Adipocyte (in vitro differentiated cells): ENCODE data around the gene EIF4E.
"Not testable (repeated sequence)": the region's sequence is repeated elsewhere in the genome, so short reads cannot be mapped to it uniquely, and the experiment has no call there.

ENCODE experiments used
- DNase-seq: peaks from one replicate; pipeline ENCODE4 v3.0.0-alpha.2; 2015; ENCODE audit warnings: low read depth
- H3K27me3 ChIP-seq: replicated peaks from 2 replicates; pipeline ENCODE4 v1.7.0; 2013; ENCODE audit warnings: mild to moderate bottlenecking, low read length, moderate library complexity; ENCODE audit not compliant: control insufficient read depth, insufficient read depth
- H3K36me3 ChIP-seq: 2 replicates; pipeline ENCODE4 v1.7.0; 2013; ENCODE audit warnings: low read length, mild to moderate bottlenecking, moderate library complexity; ENCODE audit not compliant: control insufficient read depth, insufficient read depth, severe bottlenecking
- H3K4me1 ChIP-seq: 2 replicates; pipeline ENCODE4 v1.7.0; 2013; ENCODE audit warnings: mild to moderate bottlenecking, low read length, moderate library complexity; ENCODE audit not compliant: control insufficient read depth, insufficient read depth
- H3K4me3 ChIP-seq: 2 replicates; pipeline ENCODE4 v1.7.0; 2013; ENCODE audit warnings: mild to moderate bottlenecking, low read length, moderate library complexity
- H3K9ac ChIP-seq: 2 replicates; pipeline ENCODE4 v1.7.0; 2013; ENCODE audit warnings: mild to moderate bottlenecking, low read length, moderate library complexity
- H3K9me3 ChIP-seq: 2 replicates; pipeline ENCODE4 v1.7.0; 2013; ENCODE audit warnings: mild to moderate bottlenecking, low read length, moderate library complexity; ENCODE audit not compliant: control insufficient read depth

Gene EIF4E

DNA sequence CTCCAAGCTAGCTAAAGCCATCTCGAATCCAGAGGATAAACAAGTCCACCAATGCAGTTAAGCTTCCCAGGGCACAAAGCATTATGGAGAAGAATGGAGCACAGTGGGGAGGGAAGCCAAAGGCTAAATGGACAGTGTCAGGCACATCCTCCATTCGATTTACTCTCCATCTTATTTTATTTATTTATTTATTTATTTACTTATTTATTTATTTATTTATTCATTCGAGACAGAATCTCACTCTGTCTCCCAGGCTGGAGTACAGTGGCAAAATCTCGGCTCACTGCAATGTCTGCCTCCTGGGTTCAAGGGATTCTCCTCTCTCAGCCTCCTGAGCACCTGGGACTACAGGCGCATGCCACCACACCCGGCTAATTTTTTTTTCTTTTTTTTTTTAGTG is 26.3 kb upstream of the EIF4E start:
- no peaks in the 10 kb centered on the region for H3K27me3 ChIP-seq
- no peak for DNase-seq

DNA sequence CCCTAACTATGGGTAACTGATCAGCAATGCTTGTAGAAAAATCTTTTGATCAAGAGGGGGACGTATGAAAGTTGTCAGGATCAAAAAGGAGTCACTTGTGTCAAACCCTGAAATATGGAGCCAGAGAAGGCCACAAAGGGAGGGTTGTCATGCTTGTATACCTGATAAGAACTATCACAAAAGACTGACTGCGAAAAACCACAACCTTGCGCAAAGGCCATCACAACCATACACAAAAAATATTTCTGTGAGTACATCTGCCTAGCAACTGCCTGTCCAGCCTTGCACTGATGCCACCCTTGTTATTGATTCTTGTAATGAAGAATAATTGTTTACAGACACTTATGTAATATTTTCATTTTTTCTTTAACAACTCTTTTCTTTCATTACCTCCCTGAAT is 22.8 kb upstream of the EIF4E start:
- Histone ChIP-seq H3K9ac (no peak overlapping the region), H3K9me3 (no peaks in the 10 kb centered on the region), H3K36me3 (no peaks in the 10 kb centered on the region), H3K27me3 (no peaks in the 10 kb centered on the region), H3K4me1 (no peaks in the 10 kb centered on the region), H3K4me3 (no peak overlapping the region)
- DNase-seq, result no peak

More for the DNA sequence above, 26.3 kb upstream of the EIF4E start:
- Histone ChIP-seq H3K9me3 (no peaks in the 10 kb centered on the region), H3K4me1 (no peaks in the 10 kb centered on the region), H3K9ac (no peak overlapping the region), H3K4me3 (no peak overlapping the region), H3K36me3 (no peaks in the 10 kb centered on the region)

DNA sequence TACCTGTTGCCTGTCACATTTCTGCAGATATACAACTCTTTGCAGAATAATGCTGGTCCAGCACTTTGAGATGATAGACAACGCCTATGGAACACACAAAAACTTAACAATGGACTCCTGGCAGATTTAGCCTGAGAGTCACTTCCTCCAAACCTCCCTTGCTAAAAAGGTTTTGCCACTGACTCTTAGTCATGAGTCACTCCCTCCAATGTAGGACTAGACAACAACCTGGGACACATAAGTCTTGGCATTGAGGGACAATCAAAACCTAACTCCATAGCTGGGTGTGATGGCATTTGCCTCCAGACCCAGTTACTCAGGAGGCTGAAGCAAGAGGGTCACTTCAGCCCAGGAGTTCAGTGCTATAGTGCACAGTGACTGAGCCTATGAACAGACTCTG is 22.0 kb upstream of the EIF4E start:
- H3K4me1 ChIP-seq, result peaks cover 5% of the 10 kb centered on the region
- no peak overlapping the region for H3K4me3 ChIP-seq
- no peak overlapping the region for H3K9ac ChIP-seq
- no peaks in the 10 kb centered on the region for H3K36me3 ChIP-seq
- DNase-seq, result no peak
- no peaks in the 10 kb centered on the region for H3K27me3 ChIP-seq
- H3K9me3 ChIP-seq, result no peaks in the 10 kb centered on the region

DNA sequence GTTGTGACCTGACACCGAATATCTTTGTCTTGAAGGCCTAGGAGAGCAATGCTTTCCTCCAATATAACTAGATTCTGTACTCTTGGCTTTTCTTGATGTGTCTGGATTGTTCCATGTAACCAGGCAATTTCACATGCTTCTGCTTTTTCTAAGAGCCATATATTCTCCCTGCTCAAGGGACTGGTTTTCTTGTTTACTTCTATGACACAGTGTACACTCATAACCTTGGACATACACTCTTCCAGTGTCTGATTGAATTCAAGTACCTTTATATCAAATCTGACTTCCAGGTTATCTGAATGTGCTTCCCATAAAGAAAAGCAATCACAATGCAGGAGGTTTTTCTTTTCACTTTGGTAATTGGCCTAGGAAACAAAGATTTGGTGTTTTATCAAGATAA is 17.4 kb upstream of the EIF4E start:
- H3K9ac ChIP-seq, result no peak overlapping the region
- no peak for DNase-seq
- no peak overlapping the region for H3K4me3 ChIP-seq
- H3K27me3 ChIP-seq, result no peaks in the 10 kb centered on the region
- H3K36me3 ChIP-seq, result no peaks in the 10 kb centered on the region
- H3K4me1 ChIP-seq, result peaks cover 5% of the 10 kb centered on the region
- H3K9me3 ChIP-seq, result no peaks in the 10 kb centered on the region

DNA sequence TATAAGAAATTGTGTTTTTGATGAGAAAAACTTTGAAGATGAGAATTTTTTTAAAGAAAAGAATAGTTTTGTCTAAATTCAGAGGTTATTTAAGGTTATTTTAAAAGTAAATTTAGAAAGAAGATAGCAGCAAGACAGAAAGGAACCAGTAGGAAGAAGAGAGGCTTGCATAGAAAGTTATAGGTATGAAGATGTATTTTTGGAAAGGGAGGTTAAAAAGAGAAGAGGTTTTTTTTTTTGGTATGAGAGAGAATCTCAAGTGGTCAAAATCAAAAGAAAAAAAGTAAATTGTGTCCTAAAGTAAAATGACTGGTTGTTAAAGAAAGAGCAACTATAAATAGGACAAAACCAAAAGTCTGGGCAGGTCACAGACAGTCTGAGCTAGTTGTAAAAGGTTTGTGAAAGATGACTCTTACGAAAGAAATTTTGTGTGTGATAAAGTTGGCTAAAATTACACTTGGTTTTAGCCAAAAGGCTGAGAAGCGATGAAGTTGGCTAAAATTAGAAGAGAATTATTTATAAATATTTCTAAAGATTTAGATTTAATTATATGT is 16.4 kb upstream of the EIF4E start:
- Histone ChIP-seq H3K27me3 (no peaks in the 10 kb centered on the region), H3K4me3 (no peak overlapping the region), H3K9me3 (no peaks in the 10 kb centered on the region), H3K36me3 (no peaks in the 10 kb centered on the region), H3K9ac (no peak overlapping the region), H3K4me1 (peaks cover 5% of the 10 kb centered on the region)
- DNase-seq, result no peak

DNA sequence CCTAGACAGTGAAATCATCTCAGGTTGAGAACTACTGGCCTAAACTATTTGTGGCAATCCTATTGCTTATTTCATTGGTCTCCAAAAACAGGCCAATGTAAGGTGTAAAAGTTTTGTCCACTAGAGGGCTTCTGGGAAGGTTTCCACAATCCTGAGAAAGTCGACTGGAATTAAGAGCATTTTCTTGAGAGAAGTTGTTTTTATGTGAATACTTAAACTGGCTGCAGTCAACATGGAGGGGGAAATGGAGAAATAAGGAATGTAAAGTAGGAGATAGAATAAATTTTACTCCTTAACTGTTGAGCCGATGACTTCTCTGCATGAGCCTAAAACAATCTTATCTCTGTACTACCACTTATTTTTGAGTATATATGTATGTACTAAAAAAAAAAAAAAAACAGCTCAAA is 11.0 kb upstream of the EIF4E start:
- Histone ChIP-seq H3K9ac (no peak overlapping the region), H3K9me3 (no peaks in the 10 kb centered on the region), H3K36me3 (no peaks in the 10 kb centered on the region), H3K4me3 (no peak overlapping the region), H3K4me1 (peaks cover 11% of the 10 kb centered on the region), H3K27me3 (no peaks in the 10 kb centered on the region)
- DNase-seq, result peak; percentile 91

DNA sequence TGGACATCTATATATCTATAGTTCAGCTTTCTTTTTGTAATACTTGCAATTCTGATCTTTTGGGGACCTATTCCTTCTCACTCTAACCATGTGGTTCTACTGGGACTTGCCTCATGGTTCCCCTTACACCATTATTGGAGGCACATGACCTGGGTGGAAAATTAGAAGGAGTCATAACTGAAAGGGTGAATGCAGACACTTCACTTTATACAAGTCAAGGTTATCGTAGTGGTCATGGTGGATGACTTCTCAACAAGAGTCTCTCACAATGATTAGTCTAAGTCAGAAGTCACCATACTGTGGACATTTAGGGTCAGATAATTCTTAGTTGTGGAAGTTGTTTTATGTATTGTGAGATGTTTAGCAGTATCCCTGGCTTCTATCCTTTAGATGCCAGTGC is 10.5 kb upstream of the EIF4E start:
- Histone ChIP-seq H3K36me3 (no peaks in the 10 kb centered on the region), H3K4me1 (peaks cover 11% of the 10 kb centered on the region), H3K9ac (no peak overlapping the region), H3K9me3 (no peaks in the 10 kb centered on the region), H3K27me3 (no peaks in the 10 kb centered on the region), H3K4me3 (no peak overlapping the region)
- DNase-seq, result no peak

DNA sequence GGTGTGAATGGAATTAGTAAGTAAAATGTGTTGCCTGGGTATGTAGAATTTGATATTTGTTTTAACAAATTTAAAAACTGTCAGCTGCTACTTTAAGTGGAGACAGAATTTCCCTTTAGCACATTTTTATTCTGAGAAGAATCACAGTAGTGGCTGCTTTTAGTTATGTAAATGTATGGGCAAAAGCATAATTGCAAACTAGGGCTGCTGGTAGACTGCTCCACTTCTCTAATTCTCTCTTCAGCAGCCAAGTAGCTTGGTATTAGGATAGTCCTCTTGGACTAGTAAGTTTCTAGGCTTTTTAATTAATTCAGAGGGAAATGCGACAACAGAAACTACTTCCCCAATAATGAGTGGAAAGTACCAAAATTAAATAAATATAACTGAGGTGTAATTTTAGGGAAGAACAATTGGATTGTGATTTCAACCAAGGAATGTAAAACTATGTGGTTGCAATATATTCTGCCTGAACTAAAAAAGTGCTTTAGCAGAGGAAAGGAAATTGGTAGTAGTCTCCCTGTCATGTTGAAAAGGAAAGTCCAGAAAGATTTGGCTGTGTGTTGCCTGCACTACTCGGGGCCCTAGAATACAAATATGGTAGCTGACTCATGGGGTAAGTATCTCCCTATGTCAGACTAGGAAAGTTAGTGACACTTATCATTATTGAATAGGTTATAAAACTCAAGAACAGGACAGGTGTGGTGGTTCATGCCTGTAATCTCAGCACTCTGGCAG is 9.2 kb upstream of the EIF4E start:
- no peak overlapping the region for H3K4me3 ChIP-seq
- peaks cover 11% of the 10 kb centered on the region for H3K4me1 ChIP-seq
- no peak overlapping the region for H3K9ac ChIP-seq
- peak; percentile 43 for DNase-seq
- H3K36me3 ChIP-seq, result no peaks in the 10 kb centered on the region
- no peaks in the 10 kb centered on the region for H3K27me3 ChIP-seq
- H3K9me3 ChIP-seq, result no peaks in the 10 kb centered on the region

DNA sequence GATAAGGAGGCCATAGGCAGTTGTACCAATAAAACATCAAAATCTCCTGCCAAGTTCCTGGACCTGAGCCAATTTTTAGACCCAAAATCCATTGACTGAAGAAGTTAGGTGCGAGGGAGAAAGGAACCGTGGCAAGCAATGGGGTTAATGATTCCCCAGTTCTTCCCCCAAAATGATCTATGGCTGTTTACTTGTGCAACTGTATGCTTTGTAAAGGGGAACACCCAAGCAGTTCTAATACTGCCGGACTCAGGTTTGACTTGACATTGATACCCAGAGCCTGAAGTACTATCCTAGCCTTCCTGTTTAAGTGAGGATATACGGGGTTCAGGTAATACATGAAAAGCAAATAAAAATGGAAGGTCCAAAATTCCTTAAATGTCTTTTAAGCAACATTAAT is 6.7 kb upstream of the EIF4E start:
- H3K9ac ChIP-seq, result no peak overlapping the region
- no peaks in the 10 kb centered on the region for H3K27me3 ChIP-seq
- H3K36me3 ChIP-seq, result no peaks in the 10 kb centered on the region
- no peak overlapping the region for H3K4me3 ChIP-seq
- H3K4me1 ChIP-seq, result peaks cover 11% of the 10 kb centered on the region
- DNase-seq, result no peak
- no peaks in the 10 kb centered on the region for H3K9me3 ChIP-seq

DNA sequence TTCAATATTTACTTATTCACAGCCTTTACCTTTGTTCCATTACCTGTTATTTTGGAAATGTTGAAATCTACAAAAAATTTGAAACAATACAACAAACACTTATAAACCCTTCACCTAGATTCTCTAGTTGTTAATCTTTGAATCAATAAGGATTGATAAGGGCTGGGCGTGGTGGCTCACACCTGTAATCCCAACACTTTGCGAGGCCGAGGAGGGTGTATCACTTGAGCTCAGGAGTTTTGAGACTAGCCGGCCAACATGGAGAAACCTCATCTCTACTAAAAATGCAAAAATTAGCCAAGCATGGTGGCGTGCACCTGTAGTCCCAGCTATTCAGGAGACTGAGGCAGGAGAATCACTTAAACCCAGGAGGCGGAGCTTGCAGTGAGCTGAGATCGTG is 5.9 kb upstream of the EIF4E start:
- H3K4me3 ChIP-seq, H3K9ac ChIP-seq, H3K9me3 ChIP-seq, DNase-seq, H3K27me3 ChIP-seq, H3K36me3 ChIP-seq: not testable (repeated sequence)
- H3K4me1 ChIP-seq, result peaks cover 19% of the 10 kb centered on the region

DNA sequence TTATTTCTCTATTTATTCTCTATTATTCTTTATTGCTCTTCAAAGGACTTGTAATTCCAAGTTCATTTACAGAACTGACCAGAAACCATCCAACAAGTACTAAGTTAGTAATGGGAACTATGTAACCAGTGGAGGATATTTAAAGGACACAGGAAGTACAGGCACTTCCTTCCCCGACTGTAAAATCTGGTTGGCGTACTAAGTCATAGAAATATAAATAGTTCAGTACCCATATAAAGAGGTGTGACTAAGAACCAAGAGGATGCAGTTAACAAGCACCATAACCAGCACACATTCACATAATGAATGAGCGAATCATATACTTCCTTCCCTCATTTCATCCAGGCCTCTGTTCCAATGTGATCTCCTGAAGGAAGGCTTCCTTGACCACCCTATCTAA is 3.6 kb upstream of the EIF4E start:
- no peak overlapping the region for H3K9ac ChIP-seq
- no peak overlapping the region for H3K4me3 ChIP-seq
- H3K27me3 ChIP-seq, result no peaks in the 10 kb centered on the region
- DNase-seq, result peak; percentile 24
- peaks cover 14% of the 10 kb centered on the region for H3K4me1 ChIP-seq
- no peaks in the 10 kb centered on the region for H3K9me3 ChIP-seq
- H3K36me3 ChIP-seq, result no peaks in the 10 kb centered on the region
